GM18870 (cell line): ENCODE measurements around the gene CRYGB.

Source experiments
- ATAC-seq: cut with Tn5 transposase; IDR thresholded peaks from one replicate; pipeline ENCODE4 v1.9.1; 2021; ENCODE audit warnings: moderate library complexity; ENCODE audit not compliant: unreplicated experiment

CRYGB gene, protein sequence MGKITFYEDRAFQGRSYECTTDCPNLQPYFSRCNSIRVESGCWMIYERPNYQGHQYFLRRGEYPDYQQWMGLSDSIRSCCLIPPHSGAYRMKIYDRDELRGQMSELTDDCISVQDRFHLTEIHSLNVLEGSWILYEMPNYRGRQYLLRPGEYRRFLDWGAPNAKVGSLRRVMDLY

DNA sequence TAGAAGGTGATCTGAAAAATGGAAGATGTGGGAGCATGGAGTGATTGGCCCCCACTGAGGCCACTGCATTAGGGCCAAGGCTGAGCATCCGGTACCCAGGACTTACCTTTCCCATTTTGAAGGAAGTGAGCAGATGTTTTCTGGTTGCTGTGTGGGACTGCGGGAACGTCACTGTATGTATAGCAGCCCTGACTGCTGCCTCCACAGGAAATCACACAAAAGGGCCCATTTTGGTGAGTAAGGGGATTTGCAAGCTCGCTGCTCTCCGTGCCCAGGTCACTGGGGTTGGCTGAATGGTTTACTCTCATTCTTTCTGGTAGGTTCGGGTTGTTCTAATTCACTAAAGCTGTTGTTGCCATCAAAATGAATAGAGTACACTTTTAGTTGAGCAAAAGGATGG is at the start of gene CRYGB:
CRYGB (minus strand) TSS at position 153 of the 400 bp plus-strand sequence; CDS start at position 115, 38 bp downstream.
- ATAC-seq: no peak

DNA sequence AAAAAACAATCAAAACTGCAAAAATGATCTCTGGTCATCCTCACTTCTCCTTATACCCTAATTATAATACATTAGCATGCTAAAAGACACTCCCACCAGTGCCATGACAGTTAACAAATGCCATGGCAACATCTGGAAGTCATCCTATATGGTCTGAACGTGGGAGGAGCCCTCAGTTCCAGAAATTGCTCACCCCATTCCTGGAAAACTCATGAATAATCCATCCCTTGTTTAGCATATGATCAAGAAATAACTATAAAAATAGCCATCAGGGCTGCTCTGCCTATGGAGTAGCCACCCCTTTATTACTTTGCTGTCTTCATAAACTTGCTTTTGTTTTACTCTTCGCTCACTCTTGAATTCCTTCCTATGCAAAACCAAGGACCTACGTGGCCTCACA is 49.6 kb upstream of the CRYGB start:
- no peak for ATAC-seq

DNA sequence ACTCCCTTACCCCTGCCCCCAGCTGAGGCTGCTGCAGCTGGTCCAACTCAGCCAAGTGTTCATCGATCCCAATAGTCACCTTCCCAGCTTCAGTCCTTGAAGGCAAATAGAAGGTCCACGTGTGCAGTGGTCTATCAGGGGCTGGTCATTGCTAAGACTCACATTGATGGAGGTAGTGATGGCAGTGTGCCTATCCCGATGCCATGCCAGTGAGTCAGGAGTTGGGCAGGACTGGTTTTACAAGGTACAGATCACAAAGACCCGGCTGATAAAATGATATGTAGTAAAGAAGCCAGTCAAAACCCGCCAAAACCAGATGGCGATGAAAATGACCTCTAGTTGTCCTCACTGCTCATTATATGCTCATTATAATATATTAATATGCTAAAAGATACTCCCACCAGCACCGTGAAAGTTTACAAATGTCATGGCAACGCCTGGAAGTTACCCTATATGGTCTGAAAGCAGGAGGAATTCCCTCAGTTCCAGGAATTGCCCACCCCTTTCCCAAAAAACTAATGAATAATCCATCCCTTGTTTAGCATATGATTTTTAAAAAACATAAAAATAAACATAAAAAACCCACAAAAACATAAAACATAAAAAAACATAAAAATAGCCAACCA is 46.8 kb upstream of the CRYGB start:
- no peak for ATAC-seq

DNA sequence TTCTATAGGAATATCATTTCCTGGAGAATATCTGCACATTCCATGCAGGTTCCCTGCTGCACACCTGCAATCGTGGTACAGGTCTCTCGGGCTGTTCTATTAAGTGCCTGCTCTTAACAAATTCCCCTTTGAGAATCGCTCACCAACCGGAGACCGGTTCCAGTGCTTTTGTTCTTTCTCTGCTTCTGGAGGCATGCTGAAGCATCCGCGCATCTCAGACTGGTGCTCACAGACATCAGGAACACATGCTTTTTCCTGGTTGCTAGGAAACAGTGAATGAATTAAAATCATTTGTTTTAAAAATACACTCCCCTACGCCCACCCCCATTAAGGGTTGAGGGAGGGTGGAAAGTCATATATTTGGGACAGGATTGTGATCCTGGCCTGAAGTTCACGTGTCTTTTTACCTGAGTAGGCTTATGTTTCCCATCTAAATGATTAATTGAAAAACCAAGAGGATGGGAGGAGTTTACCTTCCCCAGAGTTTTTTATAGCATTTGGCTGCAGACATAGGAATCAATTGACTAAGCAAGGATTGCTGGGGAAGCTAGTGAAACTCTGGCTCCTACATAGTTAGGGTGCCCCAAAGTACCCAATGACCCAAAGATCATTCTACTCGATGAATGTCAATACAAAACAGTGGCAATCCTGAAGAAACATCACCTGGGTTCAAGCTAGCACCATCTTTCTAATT is 44.0 kb upstream of the CRYGB start, which contains the start of gene C2orf80:
C2orf80 (minus strand) TSS at position 221 of the 694 bp plus-strand sequence. CDS start 3,044 bp downstream, outside the sequence.
- ATAC-seq: no peak

DNA sequence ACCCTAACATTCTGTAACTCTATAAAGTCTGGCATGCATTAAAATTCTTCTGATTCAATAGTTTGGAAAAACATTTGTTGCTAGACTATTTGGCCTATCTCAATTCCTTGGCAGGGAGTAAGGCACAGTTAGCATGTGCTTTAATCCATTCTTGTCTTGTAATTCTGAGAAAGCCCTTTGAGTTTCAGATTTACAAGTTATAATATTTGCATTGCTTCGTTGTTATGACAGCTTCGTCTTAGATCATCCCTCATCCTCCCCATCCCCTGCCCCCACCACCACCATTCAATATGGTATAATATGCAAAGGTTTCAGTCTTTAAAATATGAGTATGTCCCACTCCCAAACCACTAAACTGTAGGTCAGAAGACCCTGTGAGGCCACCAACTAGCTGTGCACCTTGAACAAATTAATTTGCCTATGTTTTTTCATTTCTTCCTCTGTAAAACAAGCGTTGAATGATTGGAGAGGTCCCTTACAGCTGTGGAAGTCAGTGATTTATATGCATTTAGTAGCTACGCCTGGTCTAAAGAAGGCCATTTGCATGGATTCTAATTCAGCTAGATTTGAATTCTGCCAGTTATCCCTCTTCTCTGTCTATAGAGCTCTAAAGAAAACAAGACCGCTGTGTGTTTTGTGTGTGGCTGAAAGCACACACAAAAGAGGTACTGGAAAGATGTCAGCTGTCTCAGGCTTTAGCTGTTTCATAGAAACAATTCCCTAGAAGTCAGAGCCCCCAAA is 43.3 kb upstream of the CRYGB start:
- ATAC-seq: no peak

DNA sequence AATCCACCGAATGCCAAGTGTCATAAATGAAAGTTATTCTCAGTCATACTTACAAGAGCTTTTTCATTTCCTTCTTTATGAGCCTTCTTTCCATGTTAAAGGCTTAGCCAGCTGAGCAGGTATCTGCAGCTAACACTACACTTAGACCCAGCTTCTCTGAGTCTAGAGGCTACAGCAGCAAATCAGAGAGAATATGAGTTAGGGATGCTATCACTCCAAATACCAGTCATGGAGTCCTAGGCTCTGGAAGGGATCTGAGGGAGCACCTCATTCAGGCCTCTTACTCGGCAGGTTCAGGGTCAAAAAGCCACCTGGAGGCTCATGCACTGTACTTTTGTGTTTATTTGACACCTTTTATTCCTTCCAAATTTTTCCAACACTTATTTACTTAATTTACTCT is 40.9 kb upstream of the CRYGB start:
- no peak for ATAC-seq

DNA sequence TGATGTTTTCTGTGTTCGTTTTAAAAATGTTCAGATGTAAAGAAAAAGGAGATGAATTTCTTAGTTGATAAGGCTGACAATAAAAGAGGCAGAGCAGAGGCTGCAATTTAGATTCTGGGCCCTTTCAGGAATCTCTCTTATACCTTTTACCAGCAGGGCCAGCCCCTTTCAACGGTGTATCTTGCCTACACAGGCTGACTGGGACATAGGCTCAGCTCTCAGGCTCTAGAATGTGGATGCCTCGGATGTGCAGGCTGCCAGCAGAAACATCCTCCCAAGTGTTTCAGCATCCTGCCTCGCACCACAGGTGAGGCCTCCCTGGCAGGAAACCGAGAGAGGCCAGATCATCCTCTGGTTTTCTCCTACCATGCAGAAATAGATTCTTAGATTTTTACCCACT is 40.5 kb upstream of the CRYGB start:
- ATAC-seq: no peak

DNA sequence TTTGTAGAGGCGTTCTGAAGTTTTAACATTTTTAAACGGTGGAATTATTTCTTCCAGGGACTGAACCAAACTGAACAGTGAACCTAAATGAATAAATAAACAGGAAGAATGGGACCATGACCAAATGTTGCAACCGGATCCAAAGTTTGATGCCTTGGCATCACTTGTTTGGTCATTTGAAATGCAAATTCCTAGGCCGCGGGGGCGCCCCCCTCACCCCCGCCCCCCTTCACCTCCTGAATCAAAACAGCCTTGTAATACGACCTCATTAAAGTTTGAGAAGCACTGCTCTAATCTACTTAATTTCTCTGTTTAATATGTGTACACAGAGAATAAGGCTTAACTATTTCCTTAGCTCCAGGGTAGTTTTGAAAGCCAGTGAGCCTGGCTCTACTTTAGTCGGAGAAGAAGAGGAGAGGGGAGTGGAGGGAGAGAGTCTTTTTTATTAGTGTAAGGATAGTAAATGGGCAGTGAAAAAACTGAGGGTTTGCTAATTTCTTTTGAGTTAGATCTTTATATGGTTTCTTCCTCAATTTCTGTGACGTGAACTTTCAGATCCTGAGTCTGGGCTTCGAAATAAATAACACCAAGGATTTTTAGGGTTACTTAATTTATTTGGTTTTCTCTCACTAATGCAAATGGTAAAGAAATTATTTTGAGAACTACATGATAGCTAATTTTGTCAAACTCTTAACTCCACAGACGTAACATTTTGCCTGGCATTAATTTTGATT is 38.2 kb upstream of the CRYGB start:
- no peak for ATAC-seq

DNA sequence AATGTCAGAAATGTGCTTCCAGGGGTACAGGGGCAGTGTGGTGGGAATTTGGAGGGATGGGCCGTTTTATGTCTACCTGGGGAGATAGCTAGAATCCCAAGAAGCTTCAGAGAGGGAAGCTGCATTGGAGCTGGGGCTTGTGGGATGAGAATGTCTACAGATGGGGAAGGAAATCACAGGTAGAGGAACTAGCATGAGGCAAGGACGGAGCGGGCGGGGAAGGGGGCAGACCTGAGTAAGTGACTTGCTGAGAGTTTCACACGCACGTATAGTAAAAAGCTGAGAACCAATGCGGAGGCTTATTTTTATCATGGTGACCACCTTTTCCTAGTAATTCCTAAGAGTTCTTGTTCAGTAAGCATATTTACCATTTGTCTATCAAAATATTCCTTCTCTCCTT is 37.6 kb upstream of the CRYGB start:
- ATAC-seq: no peak

DNA sequence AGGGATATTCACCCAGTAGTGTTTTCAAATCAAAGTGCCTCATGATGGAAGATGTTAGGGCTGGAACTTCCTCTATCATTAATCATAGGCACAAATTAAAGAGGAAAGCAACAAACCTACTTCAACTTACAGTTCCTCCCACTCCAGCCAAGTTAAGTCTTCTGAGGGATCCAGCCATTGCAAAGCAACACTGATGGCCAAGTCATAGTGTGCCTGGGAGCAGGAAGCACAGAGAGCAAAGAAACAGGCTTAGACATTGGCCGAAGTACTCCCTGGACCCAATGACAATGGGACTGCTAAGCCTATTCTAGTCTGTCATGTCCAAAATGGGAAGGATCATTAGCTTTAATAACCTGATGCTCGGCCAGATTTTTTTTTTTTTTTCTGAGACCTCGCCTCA is 36.9 kb upstream of the CRYGB start:
- ATAC-seq: no peak

DNA sequence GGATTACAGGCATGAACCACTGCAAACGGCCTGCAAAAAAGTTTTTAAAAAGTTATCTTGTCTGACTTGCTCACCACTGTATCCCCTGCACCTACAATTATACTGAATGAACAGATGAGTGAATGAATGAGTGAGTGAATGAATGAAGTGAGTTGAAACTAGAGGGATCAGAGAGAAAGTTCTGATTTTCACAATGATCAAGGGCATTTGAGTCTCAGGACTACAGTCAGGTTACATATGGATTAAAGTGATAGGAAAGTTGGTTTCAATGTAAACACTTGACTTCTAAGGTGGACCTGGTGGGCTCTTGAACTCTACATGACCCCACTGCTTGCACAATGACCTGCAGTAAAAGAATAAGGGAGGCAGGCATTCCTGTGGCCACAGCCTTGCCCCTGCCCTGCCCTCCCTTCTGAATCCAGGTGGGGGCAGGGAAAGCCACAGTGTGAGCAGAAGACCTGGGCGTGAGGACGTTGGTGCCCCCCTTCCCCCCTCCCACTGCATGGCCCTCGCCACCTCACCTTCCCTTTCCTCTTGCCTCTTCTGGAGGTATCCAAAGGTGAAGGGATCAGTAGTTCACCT is 33.2 kb upstream of the CRYGB start:
- no peak for ATAC-seq

DNA sequence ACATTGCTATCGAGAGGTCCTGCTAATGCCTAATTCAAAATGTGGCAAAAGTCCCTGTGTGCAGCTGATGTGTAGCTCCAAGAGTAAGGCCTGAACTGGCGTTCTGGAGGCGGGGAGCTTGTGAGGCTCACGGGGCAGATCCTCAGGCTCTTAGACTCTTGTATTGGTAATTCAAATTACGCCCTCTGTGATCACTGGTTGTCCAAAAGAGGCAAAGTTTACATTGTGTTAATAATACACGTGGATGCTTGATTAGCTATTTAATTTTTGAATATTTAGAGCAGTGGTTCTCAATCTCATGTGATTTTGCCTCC is 29.8 kb upstream of the CRYGB start:
- ATAC-seq: no peak

DNA sequence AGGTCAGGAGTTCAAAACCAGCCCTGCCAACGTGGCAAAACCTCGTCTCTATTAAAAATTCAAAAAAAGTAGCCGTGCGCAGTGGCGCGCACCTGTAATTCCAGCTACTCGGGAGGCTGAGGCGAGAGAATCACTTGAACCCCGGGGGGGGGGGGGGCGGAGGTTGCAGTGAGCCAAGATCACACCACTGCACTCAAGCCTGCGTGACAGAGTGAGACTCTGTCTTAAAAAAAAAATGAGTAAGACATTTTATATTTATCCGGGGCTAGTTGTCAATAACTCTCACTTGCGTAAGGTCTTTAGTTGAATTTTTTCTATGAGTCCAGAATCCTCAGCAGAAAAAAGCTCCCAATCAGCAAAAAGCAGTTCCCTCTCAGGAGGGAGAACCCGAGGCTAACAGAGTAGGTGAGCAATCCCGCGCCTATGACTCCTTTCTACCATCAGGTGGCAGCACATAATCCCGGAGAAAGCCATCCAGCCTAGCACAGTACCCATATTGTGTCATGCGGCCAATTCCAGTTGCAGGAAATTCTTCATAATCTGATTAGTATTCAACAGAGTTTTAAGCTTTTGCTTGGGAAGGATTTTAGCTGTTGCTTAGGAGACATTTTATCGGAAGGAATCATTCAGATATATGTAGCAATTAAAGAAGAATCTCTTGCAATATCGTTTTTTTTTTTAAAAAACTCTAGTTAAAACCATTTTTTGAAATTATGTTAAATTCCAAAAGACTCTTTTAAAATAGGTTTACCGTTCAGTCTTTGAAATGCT is 29.3 kb upstream of the CRYGB start:
- ATAC-seq: peak; percentile 95

DNA sequence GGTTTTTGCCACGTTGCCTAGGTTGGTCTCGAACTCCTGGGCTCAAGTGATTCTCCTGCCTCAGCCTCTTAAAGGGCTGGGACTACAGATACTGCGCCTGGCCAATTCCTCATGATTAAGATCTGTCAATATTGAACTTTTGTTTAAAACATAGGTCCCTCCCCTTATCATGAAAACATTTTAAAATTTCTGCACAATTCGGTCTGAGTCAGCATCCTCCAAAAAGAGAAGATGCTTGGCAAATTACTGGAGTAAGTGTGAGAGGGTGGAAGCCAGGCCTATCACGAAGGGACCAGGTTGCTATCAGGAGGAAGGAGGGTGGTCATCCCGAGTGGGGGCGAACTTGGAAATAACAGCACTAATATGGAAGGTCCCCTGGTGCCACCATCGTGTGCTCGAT is 28.2 kb upstream of the CRYGB start:
- ATAC-seq: no peak

DNA sequence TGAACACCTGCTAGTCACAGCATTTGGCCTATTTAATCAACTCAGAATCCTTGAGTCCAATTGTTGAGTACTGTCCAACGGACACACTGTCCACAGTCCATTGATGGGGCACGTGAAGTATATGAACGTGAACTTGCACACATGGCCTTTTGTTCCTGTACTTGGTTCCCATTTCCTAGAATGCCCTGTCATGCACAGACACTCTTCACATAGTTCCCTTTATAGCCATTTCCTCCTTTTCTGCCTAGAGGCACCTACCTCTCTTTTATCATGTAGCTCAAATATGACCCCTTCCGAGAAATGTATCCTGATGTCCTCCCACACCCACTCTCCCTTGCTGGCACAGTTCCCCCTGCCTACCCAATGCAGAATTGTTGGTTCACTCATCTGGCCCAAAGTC is 26.2 kb upstream of the CRYGB start:
- ATAC-seq: no peak

DNA sequence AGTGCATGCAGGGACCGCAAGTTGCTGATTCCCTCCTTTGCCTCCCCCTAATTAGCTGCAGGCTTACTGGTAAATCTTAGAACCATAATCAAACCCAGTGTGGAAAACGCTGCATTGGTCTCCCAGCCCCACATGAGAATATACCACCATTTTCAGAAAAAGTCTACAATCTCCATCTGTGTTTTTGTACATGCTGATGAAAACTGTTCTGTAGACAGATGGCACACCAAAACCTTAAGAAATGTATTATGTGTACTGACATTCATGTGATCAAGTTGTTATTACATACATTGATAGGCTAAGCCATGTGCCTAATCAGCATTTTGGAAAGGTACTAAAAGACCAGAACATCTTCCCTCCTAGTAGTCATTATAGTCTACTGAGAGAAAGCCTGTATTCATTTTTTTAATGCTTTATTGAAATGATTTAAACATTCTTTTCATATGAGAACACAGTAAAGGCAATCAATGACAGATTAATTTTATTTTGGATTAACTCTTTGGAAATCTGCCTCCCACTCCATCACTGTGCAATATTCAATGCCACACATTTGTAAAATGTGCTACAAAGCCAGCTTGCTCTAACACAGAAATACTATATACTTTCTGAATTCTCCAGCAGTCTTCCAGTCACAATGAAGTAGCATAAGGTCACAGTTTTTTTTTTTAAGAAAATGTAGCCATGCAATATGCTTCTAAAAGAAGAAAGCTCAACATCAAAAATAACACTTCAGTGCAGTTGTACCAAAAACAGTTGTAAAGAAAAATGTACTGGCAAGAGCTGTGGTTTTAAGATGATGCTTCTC is 19.2 kb upstream of the CRYGB start:
- ATAC-seq: no peak

DNA sequence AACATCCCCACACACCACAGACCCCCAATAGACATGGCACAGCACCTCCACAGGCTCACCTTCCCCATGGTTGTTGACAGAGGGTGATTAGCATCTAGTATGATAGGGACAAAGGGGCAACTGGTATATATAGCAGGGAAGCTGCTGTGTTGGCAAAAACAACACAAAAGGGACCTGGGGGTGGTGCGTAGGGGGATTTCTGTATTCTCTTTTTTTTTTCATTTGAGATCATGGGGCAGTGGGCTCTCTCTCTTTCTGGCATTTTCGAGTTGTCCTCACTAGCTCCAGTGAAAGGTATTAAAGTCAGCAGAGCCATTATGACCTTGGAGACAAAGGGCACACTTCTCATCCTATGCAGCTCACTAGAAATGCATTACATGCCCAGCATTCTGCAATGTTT is 17.5 kb upstream of the CRYGB start, which contains the start of gene CRYGA:
CRYGA (minus strand) TSS at position 101 of the 400 bp plus-strand sequence; CDS start at position 68, 33 bp downstream.
- no peak for ATAC-seq

DNA sequence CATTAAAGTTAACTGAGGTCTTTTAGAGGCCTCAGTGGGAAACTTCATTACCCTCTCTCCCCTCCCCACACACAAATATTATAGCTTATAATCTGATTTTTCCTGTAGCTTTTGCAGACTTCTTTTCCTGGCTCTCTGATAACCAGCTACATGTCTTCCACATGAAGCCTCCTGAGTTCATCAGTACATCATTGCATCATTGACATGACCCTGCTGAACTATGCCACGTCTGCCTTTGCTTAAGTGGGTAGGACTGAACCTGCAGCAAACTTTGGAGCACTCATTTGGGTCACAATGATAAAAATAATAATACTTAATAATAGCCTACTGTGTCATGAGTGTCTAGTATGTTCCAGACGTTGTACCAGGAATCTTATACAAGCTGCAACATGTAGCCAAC is 10.5 kb upstream of the CRYGB start:
- ATAC-seq: no peak

DNA sequence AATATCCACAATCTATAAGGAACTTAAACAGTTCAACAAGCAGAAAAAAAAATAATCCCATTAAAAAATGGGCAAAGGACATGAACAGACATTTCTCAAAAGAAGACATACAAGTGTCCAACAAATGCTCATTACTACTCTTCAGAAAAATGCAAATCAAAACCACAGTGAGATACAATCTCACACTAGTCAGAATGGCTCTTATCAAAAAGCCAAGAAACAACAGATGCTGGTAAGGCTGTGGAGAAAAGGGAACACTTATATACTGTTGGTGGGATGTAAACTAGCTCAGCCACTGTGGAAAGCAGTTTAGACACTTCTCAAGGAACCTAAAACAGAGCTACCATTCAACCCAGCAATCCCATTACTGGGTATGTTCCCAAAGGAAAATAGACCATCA is 7.2 kb upstream of the CRYGB start:
- ATAC-seq: no peak
